HUDEP-2 (cell line): ENCODE measurements around the gene INPP4A.

Experiments used
- DNase-seq, 76 experiments: peaks; one replicate each; lab custom pipeline; 2025; ENCODE audit not compliant: unreplicated experiment in 76 of 76; lab: John Stamatoyannopoulos, UW

INPP4A gene

GRCh38 chr2:98533547-98533946 lies 88.9 kb downstream of the INPP4A start:
- DNase-seq: no peak

- DNase-seq: no peak
These were observed 90.1 kb downstream of the INPP4A start for GRCh38 chr2:98534761-98535160.

GRCh38 chr2:98535971-98536677 lies 91.5 kb downstream of the INPP4A start:
- DNase-seq: no peak

- no peak for DNase-seq
These were observed 92.9 kb downstream of the INPP4A start for GRCh38 chr2:98537390-98538126.

GRCh38 chr2:98538280-98539041 lies 93.8 kb downstream of the INPP4A start:
- DNase-seq: no peak

GRCh38 chr2:98539056-98539735 lies 94.5 kb downstream of the INPP4A start:
- no peak for DNase-seq

GRCh38 chr2:98540536-98540935 lies 95.9 kb downstream of the INPP4A start:
- no peak for DNase-seq

GRCh38 chr2:98541489-98541888 lies 96.8 kb downstream of the INPP4A start:
- DNase-seq: no peak

- DNase-seq: no peak
These were observed 97.2 kb downstream of the INPP4A start for GRCh38 chr2:98541906-98542305.

- DNase-seq: no peak
These were observed 98.6 kb downstream of the INPP4A start for GRCh38 chr2:98543214-98543613.

GRCh38 chr2:98543842-98544241 lies 99.2 kb downstream of the INPP4A start:
- DNase-seq: no peak

GRCh38 chr2:98545591-98545990 lies 100.9 kb downstream of the INPP4A start:
- no peak for DNase-seq

- no peak for DNase-seq
These were observed 101.5 kb downstream of the INPP4A start for GRCh38 chr2:98546186-98546585.

- no peak for DNase-seq
These were observed 102.6 kb downstream of the INPP4A start for GRCh38 chr2:98547092-98547790.

GRCh38 chr2:98548920-98549818 lies 104.5 kb downstream of the INPP4A start:
- DNase-seq: no peak

GRCh38 chr2:98550165-98550564 lies 105.5 kb downstream of the INPP4A start:
- no peak for DNase-seq

GRCh38 chr2:98551316-98551715 lies 106.7 kb downstream of the INPP4A start:
- no peak for DNase-seq

- DNase-seq: no peak
These were observed 108.0 kb downstream of the INPP4A start for GRCh38 chr2:98552499-98553179.
